Muscle layer of duodenum (tissue), 2 donors: Measurements from ENCODE around the gene LCP1.
"Not testable (repeated sequence)": the region's sequence is repeated elsewhere in the genome, so short reads cannot be mapped to it uniquely, and the experiment has no call there.

ENCODE experiments used
- H3K27ac ChIP-seq: one replicate; pipeline ENCODE4 v1.7.0; 2013; ENCODE audit warnings: mild to moderate bottlenecking, low read length
- H3K27me3 ChIP-seq: one replicate; pipeline ENCODE4 v1.7.0; 2013; ENCODE audit warnings: low read depth, mild to moderate bottlenecking, control low read depth, low read length
- H3K36me3 ChIP-seq, 2 donors: one replicate each; pipeline ENCODE4 v1.7.0; 2013; ENCODE audit warnings: low read length in 2 of 2, control low read depth in 1 of 2, mild to moderate bottlenecking in 1 of 2; ENCODE audit not compliant: insufficient read depth in 2 of 2, control insufficient read depth in 1 of 2
- H3K4me1 ChIP-seq, 2 donors: one replicate each; pipeline ENCODE4 v1.7.0; 2013; ENCODE audit warnings: low read length in 2 of 2, mild to moderate bottlenecking in 2 of 2, control low read depth in 1 of 2, moderate library complexity in 1 of 2; ENCODE audit not compliant: insufficient read depth in 2 of 2, control insufficient read depth in 1 of 2
- H3K4me3 ChIP-seq, 2 donors: one replicate each; pipeline ENCODE4 v1.7.0; 2013; ENCODE audit warnings: low read length in 2 of 2, low read depth in 1 of 2, mild to moderate bottlenecking in 1 of 2
- H3K9me3 ChIP-seq, 2 donors: one replicate each; pipeline ENCODE4 v1.7.0; 2013; ENCODE audit warnings: low read length in 2 of 2, control low read depth in 1 of 2, mild to moderate bottlenecking in 1 of 2; ENCODE audit not compliant: control insufficient read depth in 1 of 2
- donor health status: healthy.

LCP1 gene, protein sequence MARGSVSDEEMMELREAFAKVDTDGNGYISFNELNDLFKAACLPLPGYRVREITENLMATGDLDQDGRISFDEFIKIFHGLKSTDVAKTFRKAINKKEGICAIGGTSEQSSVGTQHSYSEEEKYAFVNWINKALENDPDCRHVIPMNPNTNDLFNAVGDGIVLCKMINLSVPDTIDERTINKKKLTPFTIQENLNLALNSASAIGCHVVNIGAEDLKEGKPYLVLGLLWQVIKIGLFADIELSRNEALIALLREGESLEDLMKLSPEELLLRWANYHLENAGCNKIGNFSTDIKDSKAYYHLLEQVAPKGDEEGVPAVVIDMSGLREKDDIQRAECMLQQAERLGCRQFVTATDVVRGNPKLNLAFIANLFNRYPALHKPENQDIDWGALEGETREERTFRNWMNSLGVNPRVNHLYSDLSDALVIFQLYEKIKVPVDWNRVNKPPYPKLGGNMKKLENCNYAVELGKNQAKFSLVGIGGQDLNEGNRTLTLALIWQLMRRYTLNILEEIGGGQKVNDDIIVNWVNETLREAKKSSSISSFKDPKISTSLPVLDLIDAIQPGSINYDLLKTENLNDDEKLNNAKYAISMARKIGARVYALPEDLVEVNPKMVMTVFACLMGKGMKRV

GRCh38 chr13:46181840-46182490 lies at the start of gene LCP1:
LCP1 (minus strand) TSS chr13:46182177; CDS start chr13:46159662, 22,515 bp downstream.
- H3K4me1 ChIP-seq = no peaks in the 10 kb centered on the region
- no peaks in the 10 kb centered on the region for H3K9me3 ChIP-seq
- H3K27me3 ChIP-seq = no peaks in the 10 kb centered on the region
- peak within 1 kb of the TSS; percentile 48 to 51 for H3K4me3 ChIP-seq
- H3K27ac ChIP-seq = peak within 1 kb of the TSS; percentile 58
- H3K36me3 ChIP-seq = no peaks in the 10 kb centered on the region

- Histone ChIP-seq H3K4me3 (no peak overlapping the region), H3K4me1 (no peaks in the 10 kb centered on the region)
Measured at GRCh38 chr13:46229251-46229650, 47.3 kb upstream of the LCP1 start.

DNA sequence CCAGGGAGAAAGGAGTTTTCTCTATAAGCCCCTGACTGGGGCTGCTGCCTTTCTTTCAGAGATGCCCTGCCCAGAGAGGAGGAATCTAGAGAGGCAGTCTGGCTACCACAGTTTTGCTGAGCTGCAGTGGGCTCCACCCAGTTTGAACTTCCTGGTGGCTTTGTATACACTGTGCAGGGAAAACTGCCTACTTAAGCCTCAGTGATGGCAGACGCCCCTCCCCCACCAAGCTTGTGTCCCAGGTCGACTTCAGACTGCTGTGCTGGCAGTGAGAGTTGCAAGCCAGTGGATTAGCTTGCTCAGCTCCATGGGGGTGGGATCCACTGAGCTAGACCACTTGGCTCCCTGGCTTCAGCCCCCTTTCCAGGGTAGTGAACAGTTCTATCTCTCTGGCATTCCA lies 38.3 kb upstream of the LCP1 start:
- H3K27me3 ChIP-seq, H3K36me3 ChIP-seq, H3K27ac ChIP-seq, H3K9me3 ChIP-seq, H3K4me3 ChIP-seq, H3K4me1 ChIP-seq: not testable (repeated sequence)

More at GRCh38 chr13:46229251-46229650, 47.3 kb upstream of the LCP1 start:
- Histone ChIP-seq H3K27ac (no peak overlapping the region), H3K27me3 (no peaks in the 10 kb centered on the region), H3K9me3 (peaks cover 8 to 14% of the 10 kb centered on the region in 2 donors), H3K36me3 (no peaks in the 10 kb centered on the region)

DNA sequence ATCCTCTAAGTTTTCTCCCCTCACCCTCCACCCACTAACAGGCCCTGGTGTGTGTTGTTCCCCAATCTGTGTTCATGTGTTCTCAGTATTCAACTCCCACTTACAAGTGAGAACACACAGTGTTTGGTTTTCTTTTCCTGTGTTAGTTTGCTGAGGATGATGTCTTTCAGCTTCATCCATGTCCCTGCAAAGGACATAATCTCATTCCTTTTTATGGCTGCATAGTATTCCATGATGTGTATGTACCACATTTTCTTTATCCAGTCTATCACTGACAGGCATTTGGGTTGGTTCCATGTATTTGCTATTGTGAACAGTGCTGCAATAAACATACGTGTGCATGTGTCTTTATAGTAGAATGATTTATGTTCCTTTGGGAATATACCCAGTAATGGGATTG lies 32.8 kb upstream of the LCP1 start:
- not testable (repeated sequence) for H3K27me3 ChIP-seq, H3K27ac ChIP-seq

GRCh38 chr13:46213242-46213641 lies 31.3 kb upstream of the LCP1 start:
- Histone ChIP-seq H3K4me1 (peaks cover 4 to 7% of the 10 kb centered on the region in 2 donors), H3K9me3 (peaks cover 0 to 3% of the 10 kb centered on the region in 2 donors)

More for the DNA sequence above, 32.8 kb upstream of the LCP1 start:
- H3K36me3 ChIP-seq, H3K4me3 ChIP-seq, H3K9me3 ChIP-seq, H3K4me1 ChIP-seq: not testable (repeated sequence)

DNA sequence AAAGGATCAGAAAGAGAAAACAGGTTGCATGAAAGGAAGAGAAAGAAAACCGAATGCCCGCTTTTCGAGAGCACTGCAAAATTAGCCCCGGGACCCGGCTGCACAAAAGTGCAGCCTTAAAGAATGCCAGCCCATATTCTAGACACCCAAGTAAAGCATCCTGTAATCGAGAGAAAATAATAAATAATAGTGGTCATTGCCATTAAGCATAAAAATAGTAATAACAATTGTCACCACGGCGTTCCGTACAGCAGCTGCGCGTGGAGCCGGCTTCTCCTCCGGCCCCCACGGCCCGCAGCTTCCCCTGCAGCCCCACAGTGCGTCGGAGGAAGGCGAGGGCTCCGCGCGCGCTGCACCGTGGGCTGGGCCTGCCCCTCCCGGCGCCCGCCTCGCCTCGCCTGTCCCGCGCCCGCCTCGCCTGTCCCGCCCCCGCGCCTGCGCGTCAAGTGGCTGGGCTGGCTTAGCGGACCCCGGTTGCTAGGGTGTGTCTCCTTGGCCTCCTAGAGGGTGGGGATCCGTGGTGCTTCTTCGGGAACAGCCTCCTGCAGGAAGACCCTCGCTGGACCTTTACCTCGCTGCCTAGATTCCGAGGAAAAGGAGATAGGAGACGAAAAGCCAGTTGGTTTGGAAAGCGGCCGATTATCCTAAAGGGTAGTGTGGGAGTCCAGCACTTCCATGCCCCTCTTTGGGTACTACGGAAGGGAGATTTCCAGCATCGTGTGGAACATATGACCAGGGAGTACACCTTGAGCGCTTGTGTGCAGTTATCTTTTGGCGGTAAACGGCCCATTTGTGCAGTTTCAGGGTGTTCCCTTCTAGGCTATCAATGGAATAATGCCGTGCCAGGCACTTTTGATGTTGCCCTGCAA lies 29.7 kb upstream of the LCP1 start, which contains the start of gene LRRC63:
LRRC63 (plus strand) TSS at position 446 of the 869 bp plus-strand sequence. CDS start 1,107 bp downstream, outside the sequence.
- Histone ChIP-seq H3K27ac (no peak within 1 kb of the TSS), H3K36me3 (no peaks in the 10 kb centered on the region), H3K4me1 (peaks cover 4 to 7% of the 10 kb centered on the region in 2 donors), H3K9me3 (peaks cover 0 to 3% of the 10 kb centered on the region in 2 donors), H3K4me3 (peak within 1 kb of the TSS; percentile 75 to 82), H3K27me3 (no peaks in the 10 kb centered on the region)

More at GRCh38 chr13:46213242-46213641, 31.3 kb upstream of the LCP1 start:
- Histone ChIP-seq H3K27me3 (no peaks in the 10 kb centered on the region), H3K4me3 (no peak overlapping the region), H3K27ac (no peak overlapping the region), H3K36me3 (no peaks in the 10 kb centered on the region)

DNA sequence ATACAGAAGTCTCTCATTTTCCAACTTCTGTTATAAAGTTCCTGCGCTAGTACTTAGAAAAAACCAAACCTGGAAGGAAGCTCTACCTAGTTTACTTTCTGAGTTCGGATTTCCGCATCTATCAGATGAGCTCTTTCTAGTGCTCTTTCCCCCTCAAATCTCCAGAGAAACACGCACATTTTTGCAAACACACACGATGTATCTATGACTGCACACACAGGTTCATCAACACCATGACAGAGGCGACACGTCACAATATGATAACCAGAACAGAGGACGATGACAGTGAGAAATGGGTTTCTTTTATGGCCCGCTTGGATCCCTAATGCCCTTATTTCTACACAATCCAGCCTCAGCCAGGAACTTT lies 29.1 kb upstream of the LCP1 start:
- Histone ChIP-seq H3K36me3 (no peaks in the 10 kb centered on the region), H3K27me3 (no peaks in the 10 kb centered on the region), H3K4me1 (peaks cover 4 to 7% of the 10 kb centered on the region in 2 donors), H3K27ac (no peak overlapping the region), H3K9me3 (peaks cover 0 to 3% of the 10 kb centered on the region in 2 donors), H3K4me3 (peak overlapping the region; percentile 75 to 82)

- Histone ChIP-seq H3K27me3 (no peaks in the 10 kb centered on the region), H3K9me3 (peaks cover 0 to 3% of the 10 kb centered on the region in 2 donors), H3K4me1 (peaks cover 4 to 7% of the 10 kb centered on the region in 2 donors), H3K4me3 (peak overlapping the region in 1 of 2 donors; percentile 82), H3K27ac (no peak overlapping the region), H3K36me3 (no peaks in the 10 kb centered on the region)
Measured at GRCh38 chr13:46210362-46211083, 28.5 kb upstream of the LCP1 start.

DNA sequence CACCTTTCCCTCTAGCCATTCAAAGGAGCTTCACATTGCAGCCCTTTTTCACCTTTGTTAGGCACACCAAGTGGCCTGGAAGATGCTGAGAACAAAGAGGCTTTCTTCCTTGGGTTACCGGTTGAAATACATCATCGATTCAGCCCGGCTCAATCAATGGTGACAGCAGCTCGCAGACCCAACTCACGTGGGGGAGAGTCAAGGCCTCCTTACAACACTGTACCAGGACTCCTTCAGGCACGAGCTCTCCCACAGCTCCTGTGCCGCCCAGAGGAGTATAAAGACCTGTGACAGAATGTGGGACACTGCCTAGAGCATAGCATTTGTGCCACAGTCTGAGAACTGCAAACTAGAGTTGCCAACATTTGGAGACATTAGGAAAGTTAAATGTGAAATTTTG lies 25.9 kb upstream of the LCP1 start:
- Histone ChIP-seq H3K4me3 (no peak overlapping the region), H3K27me3 (no peaks in the 10 kb centered on the region), H3K4me1 (peaks cover 4 to 7% of the 10 kb centered on the region in 2 donors), H3K27ac (no peak overlapping the region), H3K36me3 (no peaks in the 10 kb centered on the region), H3K9me3 (no peaks in the 10 kb centered on the region)

GRCh38 chr13:46206143-46206542 lies 24.2 kb upstream of the LCP1 start:
- no peaks in the 10 kb centered on the region for H3K36me3 ChIP-seq

More at GRCh38 chr13:46206143-46206542, 24.2 kb upstream of the LCP1 start:
- H3K27ac ChIP-seq = no peak overlapping the region
- no peaks in the 10 kb centered on the region for H3K9me3 ChIP-seq
- no peak overlapping the region for H3K4me3 ChIP-seq
- no peaks in the 10 kb centered on the region for H3K27me3 ChIP-seq
- H3K4me1 ChIP-seq = peaks cover 0 to 2% of the 10 kb centered on the region in 2 donors
